Measurements from ENCODE around the gene EEF2. TPM values are rescaled to one million over a fixed set of nuclear protein-coding genes. Genes with fewer than 3 reads are reported as not detected.

EEF2 gene
- total and polyA plus RNA-seq, 12 donors: 752 to 3,482 (median 2,119) TPM

DNA sequence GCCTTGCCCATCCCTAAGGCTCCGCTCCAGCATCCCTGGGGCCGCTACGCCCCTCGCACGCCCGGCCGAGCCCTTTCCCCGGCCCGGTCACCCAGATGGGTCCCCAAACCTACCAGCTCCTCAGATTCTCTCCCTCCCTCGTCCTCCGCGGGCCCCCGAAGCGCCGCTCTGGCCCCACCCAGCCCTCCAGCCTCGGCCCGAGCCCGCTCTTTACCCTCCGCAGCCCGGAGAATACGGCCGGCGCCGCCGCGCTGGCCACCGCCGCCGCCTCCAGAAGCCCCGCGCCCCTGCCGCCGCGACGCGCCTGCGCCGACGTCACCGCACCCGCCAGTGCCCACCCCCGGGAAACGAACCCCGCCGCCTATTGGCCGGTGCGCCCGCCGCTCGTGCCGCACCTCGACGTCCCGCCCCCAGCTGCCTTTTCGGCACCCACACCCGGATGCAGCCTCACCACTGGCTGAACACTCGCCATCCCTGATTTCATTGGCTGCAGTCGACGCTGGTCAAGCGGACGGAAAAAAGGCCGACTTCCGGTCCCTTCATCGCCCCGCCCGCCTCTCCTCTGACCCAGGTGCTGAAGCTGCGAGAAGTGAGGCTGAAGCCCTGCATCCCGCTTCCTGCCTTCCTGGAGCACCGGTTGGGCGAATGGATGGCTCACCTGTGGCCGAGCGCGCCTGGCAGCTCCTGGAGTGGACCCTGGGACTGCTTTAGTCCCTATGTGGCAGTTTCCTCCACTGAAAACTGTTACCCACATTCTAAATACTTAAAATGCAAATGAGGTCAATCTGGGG lies 14.3 kb downstream of the EEF2 start, which contains the start of gene DAPK3:
DAPK3 (minus strand) TSS at position 292 of the 791 bp plus-strand sequence. CDS start 1,364 bp downstream, outside the sequence.
- TF ChIP-seq, protein P1, sequence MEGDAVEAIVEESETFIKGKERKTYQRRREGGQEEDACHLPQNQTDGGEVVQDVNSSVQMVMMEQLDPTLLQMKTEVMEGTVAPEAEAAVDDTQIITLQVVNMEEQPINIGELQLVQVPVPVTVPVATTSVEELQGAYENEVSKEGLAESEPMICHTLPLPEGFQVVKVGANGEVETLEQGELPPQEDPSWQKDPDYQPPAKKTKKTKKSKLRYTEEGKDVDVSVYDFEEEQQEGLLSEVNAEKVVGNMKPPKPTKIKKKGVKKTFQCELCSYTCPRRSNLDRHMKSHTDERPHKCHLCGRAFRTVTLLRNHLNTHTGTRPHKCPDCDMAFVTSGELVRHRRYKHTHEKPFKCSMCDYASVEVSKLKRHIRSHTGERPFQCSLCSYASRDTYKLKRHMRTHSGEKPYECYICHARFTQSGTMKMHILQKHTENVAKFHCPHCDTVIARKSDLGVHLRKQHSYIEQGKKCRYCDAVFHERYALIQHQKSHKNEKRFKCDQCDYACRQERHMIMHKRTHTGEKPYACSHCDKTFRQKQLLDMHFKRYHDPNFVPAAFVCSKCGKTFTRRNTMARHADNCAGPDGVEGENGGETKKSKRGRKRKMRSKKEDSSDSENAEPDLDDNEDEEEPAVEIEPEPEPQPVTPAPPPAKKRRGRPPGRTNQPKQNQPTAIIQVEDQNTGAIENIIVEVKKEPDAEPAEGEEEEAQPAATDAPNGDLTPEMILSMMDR (IDR thresholded peaks at IDR 0.05): peak in 2 of 6 experiments; percentile 22 to 57
- TF ChIP-seq POLR2A (IDR thresholded peaks at IDR 0.05): peak; percentile 80 to 87
- peak; percentile 97 to 99 (median 98) for DNase-seq
- Histone ChIP-seq H3K27me3 (no peaks in the 10 kb centered on the region), H3K36me3 (replicated peaks in 1 of 2) (peaks cover 0 to 43% of the 10 kb centered on the region in 2 donors), H3K4me1 (replicated peaks in 1 of 2) (peaks cover 9 to 26% of the 10 kb centered on the region in 2 donors), H3K27ac (peak within 1 kb of the TSS in 4 of 5 donors; percentile 81 to 95 (median 86)), H3K4me3 (peak within 1 kb of the TSS; percentile 42 to 100 (median 86)), H3K9me3 (replicated peaks in 1 of 3) (no peaks in the 10 kb centered on the region)
- intact Hi-C loops (cut with DNase I): no loop called here
- WGBS, 4 donors: 0 to 1% (median 1%) methylated on average over 24 to 73 of the region's 73 CpGs

DNA sequence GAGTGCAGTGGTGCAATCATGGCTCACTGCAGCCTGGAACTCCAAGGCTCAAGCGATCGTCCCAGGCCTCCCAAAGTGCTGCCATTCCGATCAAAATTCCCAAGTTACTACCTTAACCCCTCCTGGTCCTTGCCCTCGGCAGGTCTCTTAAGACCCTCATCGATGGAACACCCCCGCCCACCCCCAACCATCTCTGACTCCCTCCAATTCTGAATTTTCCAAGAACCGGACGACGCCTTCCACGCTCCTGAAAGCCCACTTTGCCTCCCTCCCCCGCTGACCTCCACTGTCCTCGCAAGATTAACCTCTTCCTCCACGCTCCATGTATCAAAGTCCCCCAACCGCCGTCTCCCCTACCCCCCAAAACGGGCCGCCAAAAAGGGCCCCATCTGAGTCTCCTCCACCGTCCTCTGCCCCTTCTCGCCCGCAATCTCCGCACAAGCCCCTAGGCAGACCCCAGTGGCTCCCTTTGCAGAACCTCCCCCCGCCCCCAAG lies 14.9 kb downstream of the EEF2 start:
- peak overlapping the region in 4 of 5 donors; percentile 81 to 95 (median 86) for H3K27ac ChIP-seq
- TF ChIP-seq POLR2A (IDR thresholded peaks at IDR 0.05): no peak
- TF ChIP-seq, protein P1 (IDR thresholded peaks at IDR 0.05): no peak
- peaks cover 9 to 26% of the 10 kb centered on the region in 2 donors for H3K4me1 ChIP-seq (replicated peaks in 1 of 2)
- H3K27me3 ChIP-seq: no peaks in the 10 kb centered on the region
- DNase-seq: peak in 1 of 7 donors; percentile 67
- intact Hi-C loops (cut with DNase I): no loop called here
- WGBS, 4 donors: 0 to 1% (median 1%) methylated on average over 21 to 22 of the region's 22 CpGs
- no peaks in the 10 kb centered on the region for H3K9me3 ChIP-seq (replicated peaks in 1 of 3)
- peak overlapping the region; percentile 42 to 100 (median 86) for H3K4me3 ChIP-seq
- peaks cover 0 to 41% of the 10 kb centered on the region in 2 donors for H3K36me3 ChIP-seq (replicated peaks in 1 of 2)

DNA sequence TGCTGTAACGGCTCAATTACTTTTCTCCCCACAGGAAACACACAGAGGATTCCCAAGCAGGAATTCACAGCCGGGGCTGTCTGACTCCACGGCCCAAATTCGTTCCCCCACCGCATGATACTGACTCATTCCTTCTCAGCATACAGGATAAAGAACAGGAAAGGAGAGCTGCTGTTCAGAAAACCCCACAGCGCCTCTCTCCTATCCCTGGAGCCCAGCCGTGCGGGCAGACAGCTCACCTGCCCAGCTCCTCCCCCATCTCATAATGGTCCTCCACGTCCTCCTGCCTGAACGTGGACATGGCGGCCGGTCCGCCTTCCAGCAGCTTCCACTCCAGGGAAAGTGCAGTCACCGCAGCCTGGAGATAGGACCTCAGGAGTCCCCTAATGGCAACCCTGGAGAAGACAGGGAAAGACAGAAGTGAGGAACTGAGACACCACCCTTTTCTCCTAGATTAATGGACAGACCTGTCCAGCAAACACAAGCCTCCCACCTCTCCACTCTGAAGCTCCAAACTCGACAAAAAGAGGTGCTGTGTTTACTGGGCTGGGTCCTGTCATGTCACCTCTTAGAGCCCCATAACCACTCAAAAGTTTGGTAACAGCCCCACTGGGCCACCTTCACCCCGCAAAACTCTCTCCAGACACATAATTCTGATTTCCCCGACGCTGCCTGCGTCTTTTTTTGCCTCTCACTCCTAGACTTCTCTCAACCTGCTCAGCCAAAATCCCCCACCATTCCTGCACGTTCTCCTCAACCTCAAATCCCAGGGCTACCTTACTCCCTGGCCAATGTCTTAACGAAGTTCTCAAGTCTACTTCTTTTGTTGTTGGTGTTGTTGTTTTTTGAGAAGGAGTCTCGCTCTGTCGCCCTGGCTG lies 15.6 kb downstream of the EEF2 start:
- peak in 1 of 2 donors; percentile 15 for TF ChIP-seq POLR2A (IDR thresholded peaks at IDR 0.05)
- TF ChIP-seq, protein P1 (IDR thresholded peaks at IDR 0.05): peak in 1 of 6 experiments; percentile 6
- intact Hi-C loops (cut with DNase I): no loop called here
- Histone ChIP-seq H3K36me3 (replicated peaks in 1 of 2) (peaks cover 0 to 42% of the 10 kb centered on the region in 2 donors), H3K27ac (peak overlapping the region in 4 of 5 donors; percentile 10 to 95 (median 84)), H3K9me3 (replicated peaks in 1 of 3) (no peaks in the 10 kb centered on the region), H3K4me3 (peak overlapping the region in 2 of 4 donors; percentile 96 to 100), H3K4me1 (replicated peaks in 1 of 2) (peaks cover 9 to 26% of the 10 kb centered on the region in 2 donors), H3K27me3 (no peaks in the 10 kb centered on the region)
- WGBS, 4 donors: 34 to 39% (median 37%) methylated on average over 23 of the region's 23 CpGs
- DNase-seq: no peak

All from adrenal gland (tissue), 12 donors.